NCI-H510A treated with DMSO at 0.1 percent for 48 hours (cell line): ENCODE results near the gene GNGT2.

ENCODE experiments used
- DNase-seq: peaks from one replicate; lab custom pipeline; 2025; lab: John Stamatoyannopoulos, UW

GNGT2 gene

DNA sequence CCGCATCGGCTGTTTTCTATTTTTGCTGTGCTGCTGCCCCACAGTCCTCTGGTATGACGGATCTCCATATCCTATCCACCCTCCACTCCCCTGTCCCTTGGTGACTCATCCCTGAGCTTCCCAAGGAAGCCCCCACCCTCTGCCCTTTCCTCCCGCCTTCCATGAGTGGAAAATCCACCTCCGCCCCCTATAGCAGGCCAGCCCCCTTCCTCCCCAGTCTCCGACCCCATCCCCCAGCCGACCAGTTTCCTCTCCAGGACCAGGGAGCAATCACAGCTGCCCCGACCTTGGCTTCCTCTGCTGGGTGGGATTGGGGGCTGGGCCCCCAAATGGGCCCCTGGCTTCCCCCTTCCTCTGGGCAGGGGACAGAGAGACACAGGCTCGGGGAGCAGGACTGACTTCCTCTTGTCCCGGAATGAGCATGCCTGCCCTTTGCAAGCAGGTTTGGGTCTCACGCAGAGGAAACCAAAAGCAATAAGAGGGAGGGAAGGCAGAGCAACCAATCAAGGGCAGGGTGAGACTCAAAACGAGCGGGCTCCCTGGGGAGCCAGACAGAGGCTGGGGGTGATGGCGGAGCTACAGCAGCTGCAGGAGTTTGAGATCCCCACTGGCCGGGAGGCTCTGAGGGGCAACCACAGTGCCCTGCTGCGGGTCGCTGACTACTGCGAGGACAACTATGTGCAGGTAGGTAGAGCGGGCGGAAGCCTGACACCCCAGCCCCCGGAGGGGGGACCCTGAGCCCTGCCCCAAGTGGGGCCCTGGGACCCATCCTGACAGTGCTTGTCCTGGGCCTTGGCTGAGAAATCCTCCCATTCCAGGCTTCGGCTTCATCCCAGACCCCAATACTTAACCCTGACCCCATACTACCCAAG, at the start of gene GNGT2, which contains the start of gene ABI3:
TSS of gene GNGT2 (minus strand) at position 417 of the 872 bp plus-strand sequence. CDS start 3,152 bp downstream, outside the sequence.
TSS of gene ABI3 (plus strand) at position 550 of the 872 bp plus-strand sequence. CDS start at position 568, 18 bp downstream.
- DNase-seq = no peak

GRCh38 chr17:49259663-49260010, 49.3 kb upstream of the GNGT2 start:
- DNase-seq = no peak

GRCh38 chr17:49258394-49258793, 48.0 kb upstream of the GNGT2 start:
- no peak for DNase-seq

DNA sequence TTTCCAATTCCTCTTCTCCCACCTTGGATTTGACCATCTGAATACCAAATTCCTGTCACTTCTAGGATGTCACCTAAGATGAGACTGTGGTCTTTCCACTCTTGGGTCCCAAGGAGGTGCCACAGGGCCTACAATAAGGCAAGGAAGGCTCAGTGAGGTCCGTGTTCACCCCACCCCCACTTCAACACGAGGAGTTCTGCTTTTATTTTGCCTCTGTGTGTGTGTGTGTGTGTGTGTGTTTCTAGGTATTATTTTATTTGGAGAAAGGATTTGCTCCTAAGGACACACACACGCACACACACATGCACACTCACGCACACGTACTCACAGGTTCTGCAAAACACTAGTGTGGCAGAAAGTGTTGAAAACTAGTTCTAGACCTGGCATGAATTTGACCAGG, 44.8 kb upstream of the GNGT2 start:
- DNase-seq = no peak

DNA sequence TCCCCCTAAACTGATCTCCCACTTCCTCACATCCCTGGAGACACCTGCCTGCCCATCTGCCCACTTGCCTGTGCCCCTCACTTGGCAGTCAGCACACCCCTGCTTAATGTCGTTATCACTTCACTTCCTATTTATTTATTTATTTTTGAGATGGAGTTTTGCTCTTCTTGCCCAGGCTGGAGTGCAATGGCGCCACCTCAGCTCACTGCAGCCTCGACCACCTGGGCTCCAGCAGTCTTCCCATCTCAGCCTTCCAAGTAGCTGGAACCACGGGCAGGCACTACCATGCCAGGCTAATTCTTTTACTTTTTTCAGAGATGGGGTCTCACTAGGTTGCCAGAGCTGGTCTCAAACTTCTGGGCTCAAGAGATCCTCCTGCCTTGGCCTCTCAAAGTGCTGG, 43.7 kb upstream of the GNGT2 start:
- no peak for DNase-seq

DNA sequence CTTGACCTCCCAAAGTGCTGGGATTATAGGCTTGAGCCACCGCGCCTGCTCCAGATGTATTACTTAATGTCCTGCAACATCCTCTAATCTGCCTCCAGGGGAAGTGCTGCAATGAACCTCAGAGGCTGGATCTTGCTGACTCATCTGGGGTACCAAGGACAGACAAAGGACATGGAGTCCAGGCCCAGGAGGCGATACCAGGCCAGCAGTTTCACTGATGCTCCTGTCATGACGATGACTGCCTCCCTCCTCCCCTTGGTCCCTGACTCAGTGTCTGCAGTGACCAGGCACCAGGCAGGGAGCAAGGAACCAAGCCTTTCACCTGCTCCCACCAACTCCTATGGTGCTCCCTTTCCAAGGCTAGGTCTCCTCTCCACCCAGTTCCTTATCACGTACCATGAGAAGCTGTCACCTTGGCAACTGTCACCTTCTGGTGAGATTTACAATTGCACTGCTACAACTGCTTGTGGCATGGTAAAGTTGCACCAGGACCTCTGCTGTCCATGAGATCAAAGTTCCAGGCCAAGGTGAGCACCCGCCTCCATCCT, 41.8 kb upstream of the GNGT2 start:
- DNase-seq = no peak

- no peak for DNase-seq
Observed at GRCh38 chr17:49249890-49250522, 39.6 kb upstream of the GNGT2 start.

DNA sequence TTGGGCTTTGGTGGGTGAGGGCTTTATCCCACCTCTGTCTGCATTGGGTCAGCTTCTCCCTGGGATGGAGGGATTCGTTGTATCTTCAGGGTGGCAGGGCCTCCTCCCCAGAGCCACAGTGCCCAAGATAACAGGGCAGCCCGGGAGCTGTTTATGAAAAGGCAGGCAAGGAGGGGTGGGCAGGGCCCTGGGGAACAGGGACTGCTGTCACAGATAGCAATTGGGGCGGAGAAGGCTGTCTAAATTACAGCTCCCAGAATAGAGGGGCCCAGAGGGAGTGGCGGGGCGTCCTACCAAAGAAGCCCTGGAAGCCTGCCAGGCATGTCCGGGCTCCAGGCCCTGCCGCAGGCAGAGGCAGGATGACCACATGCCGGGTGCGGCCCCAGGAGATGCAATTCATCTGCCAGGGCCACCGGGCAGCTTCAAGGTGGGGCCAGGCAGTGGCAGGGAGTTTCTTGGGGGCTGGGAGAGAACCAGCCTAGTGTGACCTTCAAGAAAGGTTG, 39.0 kb upstream of the GNGT2 start:
- DNase-seq = no peak

DNA sequence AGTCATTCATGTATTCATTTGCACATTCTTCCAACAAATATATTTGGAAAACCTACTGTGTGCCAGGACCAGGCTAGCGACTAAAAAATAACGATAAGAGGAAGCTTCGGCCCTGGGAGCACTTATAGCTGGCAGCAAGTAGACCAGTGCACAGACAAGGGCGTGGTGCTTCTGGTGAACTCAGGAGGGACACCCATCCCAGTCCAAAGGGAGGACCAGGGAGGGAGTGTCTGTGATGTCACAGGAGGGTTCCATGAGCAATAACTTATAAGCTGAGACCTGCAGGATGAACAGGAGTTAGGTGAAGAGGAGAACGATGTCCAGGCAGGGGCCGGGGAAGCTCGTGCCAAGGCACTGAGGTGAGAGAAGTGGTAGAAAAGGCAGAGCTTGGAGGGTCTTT, 37.6 kb upstream of the GNGT2 start:
- no peak for DNase-seq

DNA sequence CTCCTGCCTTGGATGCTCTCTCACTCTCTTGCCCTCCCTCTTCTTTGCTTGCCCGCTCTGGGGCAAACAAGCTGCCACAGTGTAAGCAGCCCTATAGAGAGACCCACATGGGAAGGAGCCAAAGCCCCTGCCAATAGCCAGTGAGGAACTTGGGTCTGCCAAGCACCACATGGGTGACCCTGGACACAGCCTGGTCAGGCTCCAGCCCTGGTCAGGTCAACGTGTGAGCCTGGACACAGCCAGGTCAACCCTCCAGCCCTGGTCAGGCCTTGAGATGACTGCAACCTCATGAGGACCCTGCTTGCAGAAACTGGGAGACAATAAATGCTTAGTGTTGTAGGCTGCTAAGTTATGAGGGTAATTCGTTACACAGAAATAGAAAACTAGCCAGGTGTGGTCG, 34.5 kb upstream of the GNGT2 start:
- no peak for DNase-seq

GRCh38 chr17:49242813-49243212, 32.4 kb upstream of the GNGT2 start:
- no peak for DNase-seq

GRCh38 chr17:49241692-49242397, 31.5 kb upstream of the GNGT2 start:
- DNase-seq = no peak

- DNase-seq = no peak
Observed at GRCh38 chr17:49241040-49241439, 30.7 kb upstream of the GNGT2 start.

DNA sequence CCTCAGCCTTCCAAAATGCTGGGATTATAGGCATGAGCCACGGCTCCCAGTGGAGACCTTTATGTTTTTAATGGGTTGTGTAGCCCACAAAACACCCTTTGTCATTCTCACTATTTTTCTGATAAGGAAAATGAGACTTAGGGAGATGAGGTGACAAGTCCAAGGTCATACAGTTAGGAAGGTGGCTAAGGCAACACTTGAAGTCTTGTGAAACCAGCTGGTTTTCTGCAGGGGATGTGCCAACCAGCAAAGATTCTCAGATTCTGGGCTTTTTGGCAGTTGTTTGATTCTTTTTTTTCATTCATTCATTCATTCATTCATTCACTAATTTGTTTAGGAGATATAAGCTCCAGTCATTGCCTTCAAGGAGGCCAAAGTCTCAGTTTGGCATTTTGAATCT, 30.2 kb upstream of the GNGT2 start:
- no peak for DNase-seq

DNA sequence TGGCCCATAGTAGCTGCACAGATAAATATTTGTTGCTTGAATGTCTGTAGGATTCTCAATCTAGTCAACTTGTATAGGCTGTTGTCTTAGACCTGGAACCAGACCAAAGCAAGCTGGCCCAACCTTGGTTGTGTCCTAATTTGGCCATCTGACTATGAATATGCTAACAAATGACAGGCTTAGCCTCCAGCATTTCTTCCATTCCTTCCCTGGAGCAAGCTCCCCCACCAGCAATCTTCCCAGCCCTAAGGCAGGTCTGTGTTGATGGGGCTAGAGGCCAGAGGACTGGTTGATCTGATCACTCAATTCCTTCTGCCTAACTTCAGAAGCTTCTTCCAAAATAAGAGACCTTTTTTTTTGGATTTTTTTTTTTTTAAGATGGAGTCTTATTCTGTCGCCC, 29.6 kb upstream of the GNGT2 start:
- no peak for DNase-seq

DNA sequence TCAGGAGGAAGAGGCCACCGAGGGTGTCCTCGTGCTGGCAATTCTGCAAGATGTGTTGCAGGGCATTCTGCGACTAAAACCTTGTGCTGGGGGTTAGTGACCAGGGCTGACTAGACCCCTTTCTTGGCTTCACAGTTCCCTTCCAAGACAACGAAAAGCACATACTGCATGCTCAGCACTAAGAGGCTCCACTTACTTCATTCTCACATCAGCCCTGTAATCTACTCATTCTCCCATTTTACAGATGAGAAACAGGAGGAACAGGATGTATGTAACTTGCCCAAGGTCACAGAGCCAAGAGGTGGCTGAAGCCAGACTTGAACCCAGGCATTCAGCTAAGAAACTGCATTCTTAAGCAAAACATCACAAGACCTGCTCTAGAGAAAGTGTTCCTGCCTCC, 25.5 kb upstream of the GNGT2 start:
- DNase-seq = no peak

DNA sequence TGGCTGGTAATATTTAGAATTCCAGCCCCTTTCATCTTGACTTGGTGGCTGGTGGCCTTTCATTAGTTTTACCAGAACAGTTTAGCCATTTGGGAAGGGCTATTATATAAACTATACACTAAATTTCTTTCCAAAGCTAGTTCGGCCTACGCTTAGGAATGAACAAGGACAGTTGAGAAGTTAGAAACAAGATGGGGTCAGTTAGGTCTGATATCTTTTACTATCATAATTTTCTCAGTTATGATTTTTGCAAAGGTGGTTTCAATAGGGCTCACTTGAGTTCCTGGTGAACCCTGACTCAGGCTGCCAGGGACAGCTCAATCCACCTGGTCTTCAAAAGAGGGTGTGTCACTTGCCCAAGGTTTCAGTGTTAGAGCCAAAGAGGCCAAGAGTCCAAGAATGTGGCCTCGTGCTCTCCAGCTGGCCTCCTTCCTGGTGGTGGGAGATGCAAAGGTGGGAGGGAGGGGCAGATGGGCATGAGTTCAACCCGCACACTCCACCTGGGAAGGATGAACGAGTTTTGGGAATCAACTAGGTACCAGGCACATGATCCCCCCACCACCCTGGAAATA, 24.2 kb upstream of the GNGT2 start:
- DNase-seq = no peak

GRCh38 chr17:49231563-49231894, 21.2 kb upstream of the GNGT2 start:
- no peak for DNase-seq

DNA sequence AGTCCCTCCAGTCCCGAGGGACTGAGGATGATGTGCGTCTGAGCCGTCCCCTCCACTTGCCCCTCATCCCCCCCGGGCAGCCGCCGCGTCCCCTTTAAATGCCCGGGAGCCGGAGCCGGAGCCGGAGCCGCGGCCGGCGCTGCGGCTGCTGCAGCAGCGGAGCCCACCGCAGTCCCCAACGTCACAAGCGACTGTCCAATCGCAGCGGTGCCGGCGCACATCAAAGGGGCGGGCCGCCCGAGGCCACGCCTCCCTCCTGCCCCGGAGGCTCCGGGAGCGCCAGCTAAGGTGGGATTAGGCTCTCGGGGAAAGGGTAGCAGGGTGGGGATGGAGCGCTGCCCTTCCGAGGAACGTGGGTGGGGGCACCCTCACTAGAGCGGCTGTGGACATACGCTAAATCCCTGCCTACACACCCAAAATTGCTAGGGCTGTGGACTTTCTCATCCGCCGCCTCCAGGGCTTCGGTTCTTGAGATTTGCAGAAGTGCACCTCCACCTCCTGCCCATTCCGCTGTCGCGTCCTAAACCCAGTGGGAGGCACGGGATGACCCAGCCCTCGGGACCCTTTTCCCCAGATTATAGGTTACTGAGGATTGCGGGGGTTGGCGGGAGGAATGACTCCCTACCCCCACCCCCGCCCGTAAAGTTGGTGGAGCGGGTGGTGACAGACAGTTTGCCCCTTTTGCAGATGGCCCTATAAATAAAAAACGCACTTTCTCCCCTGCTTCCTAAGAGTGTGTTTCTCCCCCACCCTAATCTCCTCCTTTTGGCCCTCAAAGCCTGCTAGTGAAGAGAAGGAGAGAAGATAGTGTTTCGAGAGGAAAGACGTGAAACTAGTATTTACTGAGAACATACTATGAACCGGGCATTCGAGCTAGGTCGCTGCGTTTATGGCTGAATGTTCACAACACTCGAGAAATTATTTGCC, 20.5 kb upstream of the GNGT2 start, which contains the start of gene PHOSPHO1:
TSS of gene PHOSPHO1 (minus strand) at position 152 of the 927 bp plus-strand sequence. CDS start 4,096 bp downstream, outside the sequence.
- peak; percentile 80 for DNase-seq

DNA sequence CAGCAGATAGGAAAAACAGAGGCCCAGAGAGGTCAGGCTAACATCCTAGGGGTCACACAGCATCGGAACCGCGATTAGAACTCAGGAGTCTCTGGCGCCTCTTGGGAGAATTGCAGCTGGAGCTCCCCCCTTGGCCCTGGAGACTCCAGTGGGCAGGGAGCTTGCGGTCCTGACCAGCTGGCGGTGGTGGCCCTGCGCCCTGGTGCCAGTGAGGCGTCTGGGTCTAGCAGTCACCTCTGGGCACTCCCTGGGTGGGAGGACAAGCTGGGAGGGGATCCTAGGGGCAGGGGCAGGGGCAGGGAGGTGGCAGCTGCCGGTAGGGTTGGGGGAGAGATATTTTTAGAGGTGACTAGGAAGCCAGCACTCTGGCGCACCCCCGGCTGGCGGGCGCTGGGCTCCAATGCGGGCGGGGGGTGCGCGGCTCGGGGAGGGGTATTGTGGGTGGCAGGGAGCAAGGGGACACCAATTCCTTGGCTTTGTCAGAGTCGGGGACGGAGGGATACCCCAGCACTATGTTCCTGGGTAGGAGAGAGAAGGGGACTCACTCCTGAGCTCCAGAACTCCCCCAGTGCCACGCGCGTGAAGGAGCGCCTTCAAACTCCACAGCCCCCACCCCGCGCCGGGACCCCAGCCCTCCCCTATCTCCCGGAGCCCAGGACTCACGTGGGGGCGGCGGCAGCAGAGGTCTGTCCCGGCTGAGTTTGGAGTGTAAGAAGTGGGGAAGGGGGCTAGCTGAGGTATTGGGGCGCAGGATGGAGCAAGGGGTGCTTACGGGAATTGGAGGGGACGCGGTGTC, 19.6 kb upstream of the GNGT2 start:
- DNase-seq = no peak
